EH (cell line): ENCODE data around the gene YIPF4.
A peak's percentile ranks its signal among the peaks of the same experiment; 100 is the strongest.
"Not testable (repeated sequence)": the region's sequence is repeated elsewhere in the genome, so short reads cannot be mapped to it uniquely, and the experiment has no call there.

ENCODE experiments used
- DNase-seq: peaks from one replicate; pipeline ENCODE4 v3.0.0-alpha.2; 2015; ENCODE audit warnings: low read depth

Gene YIPF4

DNA sequence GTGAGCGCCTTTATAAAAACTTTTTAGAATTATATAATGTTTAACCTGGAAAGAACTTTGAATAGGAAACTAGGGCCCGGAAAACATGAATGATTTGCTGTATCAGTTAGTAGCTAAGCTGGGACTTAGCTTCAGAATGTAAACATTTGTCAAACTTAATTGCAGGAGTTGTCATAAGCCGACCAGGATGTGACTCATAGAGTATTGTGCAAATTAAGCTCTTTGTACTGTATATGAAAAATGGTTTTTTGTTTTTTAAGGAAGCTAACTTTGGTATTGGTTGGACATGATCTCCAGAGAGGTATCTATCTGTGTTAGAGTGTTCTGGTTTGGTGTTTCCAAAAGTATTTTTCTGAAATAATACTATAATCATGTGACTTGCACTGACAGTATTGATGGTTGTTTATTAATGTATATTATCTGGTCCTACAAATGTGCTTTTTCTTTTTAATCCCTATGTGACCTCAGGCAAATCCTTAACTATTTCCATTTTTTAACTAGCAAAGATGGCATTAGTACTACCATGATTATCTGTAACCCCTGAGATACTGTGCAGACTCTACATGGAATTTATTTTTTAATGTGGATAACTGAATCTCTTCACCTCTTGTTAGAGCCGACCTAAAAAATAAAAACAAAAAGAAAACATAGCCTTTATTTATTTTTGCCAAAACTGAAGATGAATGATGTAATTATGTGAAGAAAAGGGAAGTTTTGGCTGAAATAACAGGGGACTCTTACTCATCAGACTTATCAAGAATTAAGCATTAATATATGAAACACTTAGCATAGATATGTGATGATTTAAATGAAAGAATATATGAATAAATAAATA lies 11.7 kb downstream of the YIPF4 start:
- DNase-seq = peak; percentile 75

DNA sequence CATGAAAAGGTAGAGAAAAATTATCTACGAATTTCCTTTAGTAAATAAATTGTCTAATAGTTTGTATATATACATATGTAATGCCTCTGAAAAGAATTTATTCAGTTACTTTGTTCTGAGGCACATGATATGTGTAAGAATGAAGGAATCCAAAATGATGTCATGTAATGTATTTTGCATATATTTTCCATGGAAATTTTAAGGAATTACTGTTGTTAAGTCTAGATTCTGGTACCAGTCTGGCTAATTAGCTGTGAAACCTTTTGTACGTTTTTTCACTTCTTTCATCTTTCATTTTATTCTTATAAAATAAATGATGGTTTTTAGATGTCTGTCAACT lies 12.3 kb downstream of the YIPF4 start:
- DNase-seq = no peak

DNA sequence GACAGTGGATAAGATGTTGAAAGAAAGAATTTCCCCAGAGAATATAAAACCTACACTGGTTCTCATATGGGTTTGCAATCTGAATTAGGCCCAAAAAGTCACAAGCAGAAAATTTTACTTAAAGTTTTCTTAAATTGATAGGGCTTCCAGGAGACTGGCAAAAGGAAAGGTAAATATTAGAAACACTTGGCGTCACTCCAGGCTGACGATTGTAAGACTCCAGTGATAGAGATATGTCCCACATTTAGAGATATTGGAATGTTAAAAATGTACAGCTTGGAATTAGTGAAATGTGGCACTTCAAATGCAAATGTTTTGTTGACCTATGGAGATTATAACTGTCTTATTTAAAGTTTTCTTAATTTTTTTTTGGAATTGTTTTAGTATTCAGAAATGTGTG lies 14.0 kb downstream of the YIPF4 start:
- no peak for DNase-seq

DNA sequence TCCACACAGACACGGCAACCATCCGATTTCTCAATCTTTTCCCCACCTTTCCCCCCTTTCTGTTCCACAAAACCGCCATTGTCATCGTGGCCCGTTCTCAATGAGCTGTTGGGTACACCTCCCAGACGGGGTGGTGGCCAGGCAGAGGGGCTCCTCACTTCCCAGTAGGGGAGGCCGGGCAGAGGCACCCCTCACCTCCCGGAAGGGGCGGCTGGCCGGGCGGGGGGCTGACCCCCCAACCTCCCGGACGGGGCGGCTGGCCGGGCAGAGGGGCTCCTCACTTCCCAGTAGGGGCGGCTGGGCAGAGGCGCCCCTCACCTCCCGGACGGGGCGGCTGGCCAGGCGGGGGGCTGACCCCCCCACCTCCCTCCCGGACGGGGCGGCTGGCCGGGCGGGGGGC lies 15.8 kb downstream of the YIPF4 start:
- DNase-seq = not testable (repeated sequence)

DNA sequence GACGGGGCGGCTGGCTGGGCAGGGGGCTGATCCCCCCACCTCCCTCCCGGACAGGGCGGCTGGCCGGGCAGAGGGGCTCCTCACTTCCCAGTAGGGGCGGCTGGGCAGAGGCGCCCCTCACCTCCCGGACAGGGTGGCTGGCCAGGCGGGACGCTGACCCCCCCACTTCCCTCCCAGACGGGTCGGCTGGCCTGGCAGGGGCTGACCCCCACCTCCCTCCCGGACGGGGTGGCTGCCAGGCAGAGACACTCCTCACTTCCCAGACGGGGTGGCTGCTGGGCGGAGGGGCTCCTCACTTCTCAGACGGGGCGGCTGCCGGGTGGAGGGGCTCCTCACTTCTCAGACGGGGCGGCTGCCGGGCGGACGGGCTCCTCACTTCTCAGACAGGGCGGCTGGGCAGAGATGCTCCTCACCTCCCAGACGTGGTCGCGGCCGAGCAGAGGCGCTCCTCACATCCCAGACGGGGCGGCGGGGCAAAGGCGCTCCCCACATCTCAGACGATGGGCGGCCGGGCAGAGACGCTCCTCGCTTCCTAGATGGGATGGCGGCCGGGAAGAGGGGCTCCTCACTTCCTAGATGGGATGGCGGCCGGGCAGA lies 16.4 kb downstream of the YIPF4 start:
- not testable (repeated sequence) for DNase-seq

DNA sequence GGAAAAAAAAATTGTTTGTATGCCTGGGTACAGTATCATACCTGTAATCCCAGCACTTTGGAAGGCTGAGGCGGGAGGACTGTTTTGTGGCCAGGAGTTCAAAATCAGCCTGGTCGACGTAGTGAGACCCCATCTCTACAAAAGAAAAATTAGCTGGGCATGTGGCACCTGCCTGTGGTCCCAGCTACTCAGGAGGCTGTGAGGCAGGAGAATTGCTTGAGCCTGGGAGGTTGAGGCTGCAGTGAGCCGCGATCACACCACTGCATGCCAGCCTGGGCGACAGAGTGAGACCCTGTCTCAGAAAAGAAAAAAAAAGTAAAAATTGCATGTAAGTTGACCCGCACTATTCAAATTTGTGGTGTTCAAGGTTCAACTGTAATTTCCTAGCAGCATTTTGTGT lies 32.9 kb downstream of the YIPF4 start:
- DNase-seq = no peak

DNA sequence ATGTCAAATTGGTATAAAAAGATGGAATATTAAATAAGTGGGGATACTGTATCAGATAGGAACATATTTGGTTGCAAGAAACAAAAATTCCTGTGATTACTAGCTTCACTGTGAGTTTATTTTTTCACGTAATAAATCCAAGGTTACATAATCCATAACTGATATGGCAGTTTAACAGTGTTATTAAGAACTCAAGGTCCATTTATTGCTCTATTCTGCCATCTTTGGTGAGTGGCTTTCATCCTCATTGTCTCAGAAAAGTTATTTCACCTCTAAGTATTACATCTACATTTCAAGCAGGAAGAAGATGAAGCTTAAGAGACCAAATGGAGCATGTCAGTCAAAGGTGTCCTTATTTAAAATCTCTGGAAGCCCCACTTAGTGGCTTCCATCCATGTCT lies 37.2 kb downstream of the YIPF4 start:
- DNase-seq = no peak

DNA sequence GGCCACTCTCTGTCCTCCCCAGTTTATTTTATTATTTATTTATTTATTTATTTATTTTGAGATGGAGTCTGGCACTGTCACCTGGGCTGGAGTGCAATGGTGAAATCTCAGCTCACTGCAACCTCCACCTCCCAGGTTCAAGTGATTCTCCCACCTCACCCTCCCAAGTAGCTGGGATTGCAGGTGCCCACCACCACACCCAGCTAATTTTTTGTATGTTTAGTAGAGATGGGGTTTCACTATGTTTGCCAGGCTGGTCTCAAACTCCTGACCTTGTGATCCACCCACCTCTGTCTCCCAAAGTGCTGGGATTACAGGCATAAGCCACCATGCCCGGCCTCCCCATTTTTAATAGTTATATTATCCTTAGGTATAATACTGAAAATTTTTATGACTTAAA lies 51.0 kb downstream of the YIPF4 start:
- DNase-seq = not testable (repeated sequence)

DNA sequence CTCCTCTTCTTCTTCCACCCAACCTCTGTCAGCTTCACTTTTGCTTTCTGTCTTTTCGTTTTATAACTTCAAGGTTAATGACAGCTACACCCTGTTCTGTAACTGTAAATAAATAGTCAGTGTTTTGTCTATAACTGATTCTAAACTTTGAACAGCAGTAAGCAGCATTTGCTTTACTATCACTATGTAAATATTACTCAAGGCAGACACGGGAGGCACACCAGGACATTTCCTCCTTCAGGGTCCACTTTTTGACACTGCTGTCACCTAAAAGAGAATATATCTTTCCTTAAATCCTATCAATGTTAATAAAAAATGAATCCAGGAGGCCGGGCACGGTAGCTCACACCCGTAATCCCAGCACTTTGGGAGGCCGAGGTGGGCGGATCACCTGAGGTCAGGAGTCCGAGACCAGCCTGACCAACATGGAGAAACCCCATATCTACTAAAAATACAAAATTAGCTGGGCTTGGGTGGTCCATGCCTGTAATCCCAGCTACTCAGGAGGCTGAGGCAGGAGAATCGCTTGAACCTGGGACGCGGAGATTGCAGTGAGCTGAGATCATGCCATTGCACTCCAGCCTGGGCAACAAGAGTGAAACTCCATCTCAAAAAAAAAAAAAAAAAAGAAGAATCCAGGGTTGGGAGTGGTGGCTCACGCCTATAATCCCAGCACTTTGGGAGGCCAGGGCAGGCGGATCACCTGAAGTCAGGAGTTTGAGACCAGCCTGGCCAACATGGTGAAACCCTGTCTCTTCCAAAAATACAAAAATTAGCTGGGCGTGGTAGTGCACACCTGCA lies 51.7 kb downstream of the YIPF4 start:
- not testable (repeated sequence) for DNase-seq

DNA sequence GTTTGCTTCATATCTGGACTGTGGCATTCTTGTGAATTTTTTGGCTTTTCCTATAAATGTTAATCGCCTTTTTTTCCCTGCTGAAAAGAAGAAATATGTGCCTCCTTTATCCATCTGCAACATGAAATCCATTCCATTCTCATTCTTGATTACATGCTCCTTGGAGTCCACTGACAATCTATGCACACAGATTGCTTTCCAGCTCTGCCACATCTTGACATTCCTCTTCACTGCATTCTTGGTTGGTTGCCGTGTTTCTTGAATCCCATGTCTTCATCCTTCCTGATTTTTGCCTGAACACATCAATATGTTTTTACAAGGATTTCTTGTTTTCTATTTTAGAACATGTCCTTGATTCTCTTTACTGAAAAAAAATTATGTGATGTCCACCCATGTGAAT lies 52.4 kb downstream of the YIPF4 start:
- peak; percentile 58 for DNase-seq

DNA sequence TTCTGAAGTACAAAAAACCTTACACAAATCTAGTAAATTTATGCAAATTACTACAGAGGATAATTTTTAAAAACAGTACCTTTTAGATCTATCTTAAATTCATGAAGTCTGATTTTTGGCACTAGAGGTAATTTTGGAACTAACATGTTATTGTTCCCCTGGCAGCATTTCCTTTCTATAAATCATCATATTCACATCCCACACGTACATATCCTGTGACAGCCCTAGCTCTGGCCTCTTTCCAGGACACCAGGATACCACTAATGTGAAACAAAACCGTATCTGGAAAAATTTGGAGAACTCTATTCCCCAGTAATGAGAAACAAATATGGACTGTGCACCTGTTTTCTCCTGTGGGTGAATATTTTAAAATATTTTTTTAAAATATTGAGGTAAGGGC lies 65.1 kb downstream of the YIPF4 start:
- peak; percentile 29 for DNase-seq

DNA sequence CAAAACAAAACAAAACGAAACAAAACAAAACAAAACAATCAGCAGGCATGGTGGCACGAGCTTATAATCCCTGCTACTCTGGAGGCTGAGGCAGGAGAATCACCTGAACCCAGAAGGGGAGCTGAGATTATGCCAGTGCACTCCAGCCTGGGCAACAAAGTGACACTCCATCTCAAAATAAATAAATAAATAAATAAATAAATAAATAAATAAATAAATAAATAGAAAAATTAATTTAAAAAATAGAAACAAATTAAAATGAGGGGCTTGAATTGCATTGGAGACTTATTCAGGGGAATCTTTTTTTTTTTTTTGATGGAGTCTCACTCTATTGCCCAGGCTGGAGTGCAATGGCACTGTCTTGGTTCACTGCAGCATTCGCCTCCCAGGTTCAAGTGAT lies 73.1 kb downstream of the YIPF4 start:
- not testable (repeated sequence) for DNase-seq

DNA sequence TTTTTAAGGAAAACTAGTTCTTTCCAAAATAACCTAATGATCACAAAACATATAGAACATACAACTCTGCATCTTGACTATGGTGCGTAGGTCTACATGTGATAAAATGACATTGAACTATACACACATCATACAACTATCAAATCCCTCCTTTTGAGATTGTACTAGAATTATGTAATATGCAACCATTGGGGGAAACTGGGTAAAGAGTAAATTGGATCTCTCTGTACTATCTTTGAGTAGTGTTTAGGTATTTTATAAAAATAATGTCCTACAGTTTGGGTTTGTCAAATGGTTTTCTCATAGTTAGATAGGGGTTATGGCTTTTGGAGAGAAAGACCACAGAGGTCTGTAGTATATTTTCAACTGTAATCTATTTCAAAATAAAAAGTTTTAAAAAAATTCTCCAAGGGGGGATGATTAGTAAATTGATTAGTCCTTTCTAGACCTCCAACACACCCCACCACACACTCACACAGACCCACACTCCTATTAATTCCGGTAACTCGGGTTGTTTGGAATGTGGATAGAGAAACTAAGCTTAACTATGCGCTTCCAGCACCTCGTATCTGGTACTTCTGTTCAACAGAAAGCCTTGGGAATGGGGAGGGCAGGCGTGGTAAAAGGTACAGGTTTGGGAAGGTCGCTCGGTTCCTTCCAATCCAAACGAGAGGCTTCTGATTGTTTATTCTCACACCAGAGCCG lies 78.4 kb downstream of the YIPF4 start:
- no peak for DNase-seq

DNA sequence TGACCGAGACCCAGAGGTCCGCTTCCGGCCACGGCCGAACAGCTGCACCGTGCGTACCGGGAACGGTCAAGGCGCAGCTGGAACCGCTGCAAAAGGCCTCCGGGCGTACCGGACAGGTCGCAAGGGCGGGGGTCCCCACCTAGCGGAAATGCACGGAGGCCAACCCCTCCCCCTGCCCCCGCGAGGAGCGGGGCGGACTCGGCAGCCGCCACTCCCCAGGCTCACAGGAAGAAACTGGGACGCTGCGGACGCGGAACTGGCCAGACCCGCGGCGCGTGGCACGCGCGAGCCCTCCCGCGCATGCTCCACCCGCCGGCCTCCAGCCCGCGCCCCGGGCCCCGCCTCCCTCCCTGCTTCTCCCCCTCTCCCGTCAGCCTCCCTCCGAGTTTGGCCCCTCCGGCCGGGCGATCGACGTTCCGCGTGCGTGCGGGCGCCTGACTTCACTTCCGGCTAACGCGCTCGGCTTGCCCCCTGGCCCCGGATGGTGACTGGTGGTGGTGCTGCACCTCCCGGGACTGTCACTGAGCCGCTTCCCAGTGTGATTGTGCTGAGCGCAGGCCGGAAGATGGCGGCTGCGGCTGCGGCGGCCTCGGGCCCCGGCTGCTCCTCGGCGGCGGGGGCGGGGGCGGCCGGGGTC lies 79.1 kb downstream of the YIPF4 start, which contains the start of gene BIRC6:
TSS of gene BIRC6 (plus strand) at position 343 of the 637 bp plus-strand sequence. CDS start at position 482, 139 bp downstream.
- peak; percentile 98 for DNase-seq

DNA sequence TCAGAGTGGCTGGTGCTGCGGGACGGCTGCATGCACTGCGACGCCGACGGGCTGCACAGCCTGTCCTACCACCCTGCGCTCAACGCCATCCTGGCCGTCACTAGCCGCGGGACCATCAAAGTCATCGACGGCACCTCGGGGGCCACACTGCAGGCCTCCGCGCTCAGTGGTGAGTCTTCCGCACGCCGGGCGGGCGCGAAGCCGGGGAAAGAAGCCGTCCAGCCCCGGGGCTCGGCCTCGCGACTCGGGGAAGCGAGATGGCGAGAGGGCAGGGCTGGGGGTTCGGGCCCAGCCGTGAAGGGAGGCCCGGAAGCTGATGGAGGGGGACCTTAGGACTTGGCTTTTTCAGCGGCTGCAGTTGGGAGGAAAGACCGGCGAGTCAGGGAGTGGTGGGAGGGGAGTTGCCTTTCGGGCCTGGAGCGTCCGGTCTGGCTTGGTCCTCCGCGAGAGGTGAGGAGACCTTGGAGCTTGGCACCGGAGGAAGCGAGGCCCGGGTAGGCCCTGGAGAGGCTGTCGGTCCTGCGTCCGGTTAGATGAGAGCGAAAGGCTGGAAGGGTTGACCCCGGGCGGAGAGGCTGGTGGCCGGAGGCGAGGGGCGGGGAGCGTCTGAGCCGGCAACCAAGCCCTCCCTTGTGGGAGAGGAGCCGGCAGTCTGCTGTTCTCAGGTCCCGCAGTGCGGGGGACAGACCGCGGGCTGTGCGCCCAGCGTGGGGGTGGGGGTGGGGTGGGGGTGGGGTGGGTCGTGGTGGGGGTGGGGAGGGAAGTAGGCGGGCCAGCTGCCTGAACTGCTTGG lies 79.8 kb downstream of the YIPF4 start:
- DNase-seq = peak; percentile 55

DNA sequence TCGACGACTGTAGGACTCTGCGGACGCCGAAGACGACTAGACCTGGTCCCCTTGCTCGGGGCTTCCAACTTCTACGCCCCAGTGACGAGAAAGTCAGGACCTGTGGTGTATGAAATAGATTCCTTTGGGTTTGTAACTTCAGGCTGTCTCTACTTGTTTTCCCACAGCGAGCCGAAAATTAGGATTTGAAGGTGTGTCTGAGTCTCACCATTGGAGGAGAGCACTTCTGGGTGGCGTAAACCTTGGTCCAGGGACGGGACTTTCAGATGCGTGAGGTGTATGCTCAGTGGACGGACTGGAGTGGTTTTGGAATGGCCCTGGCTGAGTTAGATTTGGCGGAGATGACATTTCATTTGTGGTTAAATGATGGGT lies 80.4 kb downstream of the YIPF4 start:
- DNase-seq = peak; percentile 27

DNA sequence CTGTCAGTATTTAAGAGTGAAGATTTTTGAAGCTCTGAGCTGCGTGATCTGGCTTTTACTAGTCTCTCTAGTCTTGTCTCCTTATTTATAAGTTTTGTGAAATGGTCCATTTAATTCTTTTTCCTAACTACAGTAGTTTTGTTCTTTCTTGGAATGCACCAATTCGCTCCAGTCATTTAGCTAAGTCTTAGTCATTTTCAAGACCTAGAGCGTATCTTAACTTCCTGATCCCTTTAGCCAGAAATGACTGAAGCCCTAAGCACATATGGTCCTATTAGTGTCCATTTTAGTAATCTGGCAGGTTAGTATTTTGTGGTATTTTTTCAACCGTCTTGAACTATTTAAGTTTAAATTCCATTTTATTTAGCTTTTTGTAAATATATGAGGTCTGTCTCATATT lies 82.7 kb downstream of the YIPF4 start:
- DNase-seq = peak; percentile 55

DNA sequence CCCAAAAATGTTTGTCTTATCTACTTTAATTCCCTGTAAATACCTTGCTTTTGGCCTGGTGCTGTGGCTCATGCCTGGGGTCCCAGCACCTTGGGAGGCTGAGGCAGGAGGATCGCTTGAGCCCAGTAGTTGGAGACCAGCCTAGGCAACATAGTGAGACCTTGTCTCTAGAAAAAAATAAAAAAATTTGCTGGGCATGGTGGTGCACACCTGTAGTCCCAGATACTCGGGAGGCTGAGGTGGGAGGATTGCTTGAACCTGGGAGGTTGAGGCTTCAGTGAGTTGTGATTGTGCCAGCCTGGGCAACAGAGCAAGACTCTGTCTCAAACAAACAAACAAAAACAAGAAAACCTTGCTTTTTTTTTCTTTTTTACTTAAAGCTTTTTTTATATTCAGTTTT lies 85.3 kb downstream of the YIPF4 start:
- DNase-seq = not testable (repeated sequence)

DNA sequence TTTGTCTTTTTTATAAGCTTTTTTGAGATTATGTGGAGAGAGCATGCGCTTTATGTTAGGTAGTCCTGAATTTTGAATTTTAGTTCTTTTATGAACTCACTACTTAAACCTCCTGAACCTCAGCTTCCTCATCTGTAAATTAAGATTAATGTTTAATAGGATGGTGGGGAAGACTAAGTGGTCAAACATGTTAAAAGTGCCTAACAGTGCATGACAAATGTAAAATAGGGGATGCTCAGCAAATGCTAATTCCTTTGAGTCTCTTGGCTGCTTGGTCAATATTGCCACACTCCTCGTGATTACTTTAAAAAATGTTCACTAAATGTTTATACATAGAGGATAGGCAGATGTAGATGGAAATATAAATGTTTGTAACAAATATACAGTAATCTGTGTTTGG lies 85.9 kb downstream of the YIPF4 start:
- no peak for DNase-seq

DNA sequence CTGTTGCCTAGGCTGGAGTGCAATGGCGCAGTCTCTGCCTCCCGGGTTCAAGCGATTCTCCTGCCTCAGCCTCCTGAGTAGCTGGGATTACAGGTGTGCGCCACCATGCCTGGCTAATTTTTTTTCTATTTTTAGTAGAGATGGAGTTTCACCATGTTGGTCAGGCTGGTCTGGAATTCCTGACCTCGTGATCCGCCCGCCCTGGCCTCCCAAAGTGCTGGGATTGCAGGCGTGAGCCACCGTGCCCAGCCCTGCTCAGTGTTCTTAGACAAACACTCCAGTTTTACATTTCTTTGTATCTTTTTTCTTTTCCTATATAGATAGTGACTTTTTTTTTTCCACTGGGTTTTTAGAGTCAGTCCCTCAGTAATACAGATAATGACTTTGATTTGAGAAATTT lies 86.6 kb downstream of the YIPF4 start:
- not testable (repeated sequence) for DNase-seq

DNA sequence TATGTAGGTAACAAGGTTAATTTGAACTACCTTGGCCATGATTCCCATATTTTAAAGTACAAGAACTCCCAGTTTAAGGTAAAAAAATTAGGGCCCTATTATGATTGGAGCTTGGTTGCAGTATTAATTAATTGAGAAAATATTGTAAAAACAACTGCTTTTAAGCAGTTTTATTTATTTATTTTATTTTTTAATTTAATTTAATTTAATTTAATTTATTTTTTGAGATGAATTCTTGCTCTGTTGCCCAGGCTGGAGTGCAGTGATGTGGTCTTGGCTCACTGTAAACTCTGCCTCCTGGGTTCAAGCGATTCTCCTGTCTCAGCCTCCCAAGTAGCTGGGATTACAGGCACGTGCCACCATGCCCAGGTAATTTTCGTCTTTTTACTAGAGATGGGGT lies 88.0 kb downstream of the YIPF4 start:
- not testable (repeated sequence) for DNase-seq
